HG03196 (cell line): Measurements from ENCODE around the gene ALK.

ENCODE experiments used
- ATAC-seq: cut with Tn5 transposase; IDR thresholded peaks from one replicate; pipeline ENCODE4 v1.9.1; 2021; ENCODE audit not compliant: unreplicated experiment

Gene ALK

DNA sequence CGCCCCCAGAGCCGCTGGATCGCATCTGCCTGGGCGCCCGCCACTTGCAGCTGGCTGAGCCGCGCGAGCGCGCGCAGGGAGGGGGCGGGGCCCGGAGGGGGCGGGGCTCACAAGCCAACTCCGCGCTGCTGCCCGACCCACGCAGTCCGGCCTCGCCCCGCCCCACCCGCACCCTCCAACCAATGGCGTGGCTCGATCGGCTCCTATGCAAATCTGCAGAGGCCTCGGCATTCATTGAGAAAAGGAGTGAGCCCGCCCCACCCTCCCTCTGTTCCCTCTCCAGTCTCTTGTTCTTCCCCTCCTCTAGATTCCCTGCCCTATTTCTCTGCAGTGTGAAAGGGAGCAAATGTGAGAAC lies at the start of gene ALK:
ALK (minus strand) TSS at position 27 of the 356 bp plus-strand sequence. CDS start 927 bp downstream, outside the sequence.
- ATAC-seq, result no peak

DNA sequence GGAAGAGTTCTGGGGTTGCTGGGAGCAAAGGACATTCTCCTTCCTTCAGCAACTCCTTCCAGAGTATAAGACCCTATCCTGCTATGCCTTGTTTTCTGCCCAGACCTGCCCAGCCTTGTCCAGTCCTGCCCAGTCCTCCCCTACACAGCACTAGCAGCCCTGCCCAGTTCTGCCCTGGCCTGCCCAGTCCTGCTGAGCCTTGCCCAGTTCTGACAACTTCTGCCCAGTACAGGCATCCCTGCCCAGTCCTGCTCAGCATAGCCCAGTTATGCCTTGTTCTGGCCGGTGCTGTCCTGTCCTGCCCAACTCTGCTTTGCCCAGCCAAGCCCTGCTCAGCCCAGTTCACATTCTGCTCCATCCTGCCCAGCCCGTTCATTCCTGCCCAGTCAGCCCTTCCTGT lies 44.9 kb upstream of the ALK start:
- no peak for ATAC-seq

DNA sequence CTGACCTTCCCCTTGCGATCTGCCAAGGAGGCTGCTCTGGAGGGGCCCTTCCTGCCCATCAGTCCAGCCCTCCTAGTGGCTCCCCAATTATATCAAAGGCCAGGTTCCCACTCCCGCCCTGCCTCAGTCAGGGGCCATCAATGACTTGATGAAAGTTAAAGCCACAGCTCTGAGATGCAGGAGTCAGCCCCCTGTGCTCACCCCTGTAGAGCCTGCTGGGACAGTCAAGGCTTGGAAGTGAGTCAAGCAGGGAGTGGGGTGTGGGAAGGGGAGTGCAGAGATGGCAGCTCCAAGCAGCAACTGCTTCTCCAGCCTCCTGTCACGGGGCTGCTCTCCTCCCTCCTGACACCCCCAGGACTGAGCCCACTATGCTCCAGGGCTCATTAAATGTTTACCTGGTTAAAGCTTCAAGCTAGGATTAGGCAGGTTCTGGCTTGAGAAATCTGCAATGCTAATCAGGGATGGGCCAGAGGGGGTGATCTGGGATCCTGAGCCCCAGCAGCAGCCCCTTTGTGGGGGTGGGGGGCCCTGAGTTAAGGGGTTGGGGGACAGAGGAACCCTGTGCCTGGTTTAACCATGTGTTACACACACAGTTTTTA lies 42.7 kb upstream of the ALK start:
- no peak for ATAC-seq

DNA sequence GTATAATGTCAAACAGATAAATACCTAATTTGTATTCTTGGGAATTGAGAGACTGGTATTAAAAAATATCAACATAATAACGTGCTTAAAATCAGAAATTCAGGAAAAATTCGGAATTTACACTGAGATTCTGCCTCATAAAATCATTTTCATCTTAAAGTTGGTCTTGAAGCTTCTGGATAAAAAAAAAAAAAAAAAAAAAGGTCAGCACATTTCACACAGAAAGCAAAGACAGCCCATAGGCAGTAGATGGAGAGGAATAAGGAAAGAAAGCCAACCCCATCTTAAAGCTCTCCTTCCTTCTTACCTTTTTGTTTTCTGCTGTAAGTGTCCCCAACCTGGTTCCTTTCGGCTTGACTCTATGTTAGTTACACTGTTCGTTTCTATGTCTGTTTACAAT lies 41.5 kb upstream of the ALK start:
- no peak for ATAC-seq

DNA sequence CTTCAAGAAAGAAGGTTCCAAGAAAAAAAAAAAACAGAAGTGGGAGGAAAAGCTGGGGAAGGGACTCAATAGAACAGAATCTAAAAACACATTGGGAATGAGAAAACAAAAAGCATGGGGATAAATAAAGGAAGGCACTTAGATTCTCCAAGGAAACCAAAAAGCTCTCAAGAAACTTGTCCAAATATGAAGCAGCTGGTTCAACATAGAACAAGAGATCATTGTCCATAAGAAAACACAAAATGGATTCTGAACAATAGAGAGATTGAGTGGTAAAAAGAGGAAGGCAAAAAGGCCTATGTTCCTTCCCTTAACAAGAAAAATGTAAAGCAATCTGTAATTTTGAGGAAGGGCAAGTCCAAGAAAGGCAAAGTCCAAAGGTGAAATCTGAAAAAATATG lies 32.9 kb upstream of the ALK start:
- no peak for ATAC-seq

DNA sequence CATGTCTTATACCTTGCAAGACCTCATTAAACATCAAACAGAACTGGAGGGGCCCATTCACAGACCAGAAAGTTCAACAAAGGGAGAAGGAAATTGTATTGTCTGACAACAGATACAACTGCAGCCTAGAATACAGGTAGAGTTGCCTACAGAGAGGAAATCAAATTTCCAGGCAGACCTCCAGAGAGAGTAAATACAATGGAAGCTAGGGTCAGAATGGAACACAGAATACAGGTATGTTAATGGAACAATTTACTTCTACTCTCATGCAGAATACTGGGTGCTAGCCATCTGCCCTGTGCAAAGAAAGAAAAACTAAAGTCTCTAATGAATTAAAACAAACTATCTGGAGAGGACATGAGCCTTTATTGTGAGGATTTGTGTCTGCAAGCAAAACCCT lies 31.6 kb upstream of the ALK start:
- no peak for ATAC-seq

DNA sequence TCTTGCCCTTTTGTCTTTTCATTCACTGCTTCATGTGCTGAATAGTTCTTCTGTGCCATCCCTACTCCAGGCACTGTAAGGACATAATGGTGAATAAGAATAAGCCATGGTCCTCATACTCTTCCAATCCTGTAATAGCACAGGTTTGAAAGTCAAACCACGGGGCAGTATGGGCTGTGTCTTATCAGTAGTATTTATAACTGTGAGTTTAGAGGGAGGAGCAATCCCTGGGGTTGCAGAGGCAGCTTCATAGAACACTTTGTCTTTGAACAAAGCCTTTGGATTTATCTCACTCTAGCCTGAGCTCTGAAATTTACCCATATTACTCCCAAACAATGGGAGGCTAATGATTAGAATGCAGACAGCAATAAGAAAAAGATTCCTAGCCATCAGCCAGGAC lies 30.2 kb upstream of the ALK start:
- ATAC-seq, result no peak

DNA sequence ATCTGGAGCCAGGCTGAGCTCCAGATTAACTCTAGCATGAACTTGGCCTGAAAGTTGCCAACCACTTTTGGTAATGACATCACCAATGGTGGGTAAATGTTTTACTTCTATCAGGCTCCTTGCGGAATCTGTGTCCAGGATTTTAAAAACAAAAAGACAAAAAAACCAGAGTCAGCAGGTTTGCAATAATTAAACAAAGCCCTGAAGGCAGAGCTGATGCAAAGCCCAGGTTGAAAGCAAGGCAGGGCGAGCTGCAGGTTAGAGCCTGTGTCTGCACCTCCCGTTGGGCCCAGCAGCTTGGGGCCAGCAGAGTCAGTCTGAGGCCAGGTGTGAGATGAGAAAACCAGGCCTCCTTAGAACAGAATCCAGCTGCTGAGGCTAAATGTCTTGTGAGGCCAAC lies 29.1 kb upstream of the ALK start:
- no peak for ATAC-seq

DNA sequence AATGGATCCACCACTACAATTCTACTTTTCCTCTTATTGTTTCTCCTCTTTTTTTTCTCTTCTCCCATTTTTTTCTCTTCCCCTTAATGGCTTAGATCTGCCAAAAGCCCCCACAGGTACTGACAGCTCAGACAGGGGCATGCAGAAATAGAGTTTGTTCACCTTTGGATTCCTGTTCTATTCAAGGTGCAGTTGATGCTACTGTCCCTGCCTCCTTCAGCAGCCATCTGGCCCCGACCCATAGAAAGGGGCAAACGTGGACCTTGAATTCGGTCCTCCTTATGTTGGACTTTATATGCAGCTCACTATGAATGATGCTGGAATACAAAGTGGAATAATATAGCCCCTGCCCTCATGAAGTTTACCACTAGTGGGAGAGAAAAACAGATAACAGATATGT lies 27.7 kb upstream of the ALK start:
- no peak for ATAC-seq

DNA sequence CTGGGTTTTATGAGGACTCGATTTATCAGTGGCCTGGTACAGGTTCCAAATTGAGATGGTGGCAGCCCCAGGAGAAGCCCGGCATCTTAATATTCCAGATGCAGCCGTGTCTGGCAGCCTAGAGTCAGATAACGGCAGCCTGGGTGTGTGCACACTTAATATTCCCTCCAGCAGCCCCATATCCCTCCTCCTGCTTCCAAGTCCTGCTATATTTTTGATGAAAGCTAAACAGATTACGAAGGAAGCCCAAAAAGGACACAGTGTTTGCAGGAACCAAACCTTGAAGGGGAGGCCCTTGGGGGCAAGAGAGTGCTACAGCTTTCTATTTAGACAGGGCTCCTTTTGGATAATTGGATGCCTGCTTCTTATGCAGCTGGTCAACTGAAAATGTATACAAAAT lies 25.1 kb upstream of the ALK start:
- ATAC-seq, result no peak

DNA sequence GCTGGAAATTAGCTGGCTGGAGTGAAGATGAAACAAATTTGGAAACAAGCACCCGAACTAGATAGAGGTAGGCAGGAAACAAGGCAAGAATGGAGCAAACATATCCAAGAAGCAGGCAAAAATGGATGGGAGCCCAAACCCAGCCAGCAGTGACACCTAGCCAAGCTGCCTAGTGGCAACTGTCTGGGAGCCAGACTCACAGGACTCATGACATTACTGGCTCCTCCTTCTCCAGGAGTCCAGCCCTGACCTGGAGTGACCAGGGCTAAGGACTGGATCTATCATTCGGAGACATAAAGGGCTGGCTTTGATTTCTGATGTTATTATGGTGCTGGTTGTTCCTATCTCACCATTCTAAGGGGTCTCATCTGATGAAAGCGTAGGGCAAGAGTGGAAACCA lies 21.3 kb upstream of the ALK start:
- no peak for ATAC-seq

DNA sequence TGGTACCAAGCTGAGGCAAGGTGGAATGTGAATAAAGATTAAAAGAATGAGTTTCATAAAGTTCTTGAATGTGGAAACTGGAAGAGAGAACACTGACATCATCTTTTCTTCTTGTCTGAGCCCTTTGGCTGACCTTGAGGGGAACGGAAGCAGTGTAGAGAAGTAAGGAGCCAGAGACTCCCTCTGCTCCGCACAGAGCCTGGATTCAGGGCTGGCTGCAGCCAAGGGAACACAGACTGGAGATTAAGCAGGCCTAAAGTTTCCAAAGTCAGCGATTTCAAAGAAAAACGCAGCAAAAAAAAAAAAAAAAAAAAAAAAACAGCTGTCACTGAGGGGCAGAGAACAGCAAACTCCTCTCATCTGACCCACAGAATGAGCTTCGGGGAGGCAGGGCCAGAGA lies 19.3 kb upstream of the ALK start:
- ATAC-seq, result no peak

DNA sequence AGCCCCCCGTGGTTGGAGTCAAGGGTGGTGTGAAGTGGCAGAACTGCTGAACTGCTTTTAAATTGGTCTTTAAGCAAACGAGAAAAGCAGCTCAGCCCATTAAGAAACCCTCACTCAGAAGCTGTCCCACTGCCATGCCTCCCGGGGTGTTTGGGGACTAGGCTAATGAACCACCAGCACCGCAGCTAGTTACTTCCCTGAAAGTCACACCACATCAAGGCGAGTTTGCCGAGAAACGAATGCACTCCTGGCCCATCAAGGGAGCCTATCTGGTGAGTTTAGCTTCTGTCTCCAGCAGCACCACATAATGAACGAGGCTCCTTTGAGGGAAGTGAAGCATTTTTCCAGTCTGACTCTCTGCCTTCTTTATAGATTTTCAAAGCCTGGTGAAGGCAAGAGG lies 14.6 kb upstream of the ALK start:
- ATAC-seq, result no peak

DNA sequence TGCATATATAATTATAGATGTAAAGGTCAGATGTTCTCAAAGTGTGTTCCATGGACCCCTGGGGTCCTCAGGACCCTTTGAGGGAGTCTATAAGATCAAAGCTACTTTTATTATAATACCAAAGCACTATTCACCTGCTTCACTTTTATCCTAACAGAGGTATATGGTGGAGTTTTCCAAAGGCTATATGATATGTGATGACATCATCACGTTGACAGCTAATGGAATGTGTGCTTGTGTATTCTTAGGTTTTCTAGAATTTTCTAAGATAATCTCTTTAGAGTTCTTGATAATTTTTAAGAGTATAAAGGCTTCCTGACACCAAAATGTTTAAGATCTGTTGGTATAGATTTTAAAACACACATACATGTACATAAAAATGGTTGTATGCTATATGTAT lies 10.4 kb upstream of the ALK start:
- no peak for ATAC-seq

DNA sequence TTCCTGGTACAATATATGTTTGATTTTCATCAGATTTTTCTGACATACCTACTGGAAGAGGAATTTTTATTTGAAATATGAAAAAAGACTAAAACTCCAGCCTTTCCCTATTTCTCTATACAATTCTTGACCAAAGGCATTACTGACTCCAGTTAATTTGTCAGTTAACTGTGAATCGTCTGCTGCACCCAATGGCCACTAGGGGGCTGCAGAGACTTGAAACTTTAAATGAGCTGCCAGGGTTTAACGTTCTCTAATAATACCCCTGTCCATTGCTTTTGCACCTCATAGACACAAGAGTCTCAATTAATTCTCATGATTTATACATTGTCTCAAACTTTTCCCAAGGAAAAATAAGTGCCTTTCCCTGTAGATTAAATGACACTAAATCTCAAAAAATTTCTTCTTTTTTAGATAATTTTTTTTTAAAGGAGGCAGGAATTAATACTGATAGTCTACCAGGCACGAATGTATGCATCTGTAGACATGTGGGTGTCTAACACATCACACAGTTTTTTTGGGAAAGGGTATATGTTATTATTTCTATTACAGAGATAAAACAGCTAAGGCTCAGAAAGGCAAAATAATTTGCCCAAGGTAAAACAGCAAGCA lies 1.8 kb upstream of the ALK start:
- no peak for ATAC-seq

DNA sequence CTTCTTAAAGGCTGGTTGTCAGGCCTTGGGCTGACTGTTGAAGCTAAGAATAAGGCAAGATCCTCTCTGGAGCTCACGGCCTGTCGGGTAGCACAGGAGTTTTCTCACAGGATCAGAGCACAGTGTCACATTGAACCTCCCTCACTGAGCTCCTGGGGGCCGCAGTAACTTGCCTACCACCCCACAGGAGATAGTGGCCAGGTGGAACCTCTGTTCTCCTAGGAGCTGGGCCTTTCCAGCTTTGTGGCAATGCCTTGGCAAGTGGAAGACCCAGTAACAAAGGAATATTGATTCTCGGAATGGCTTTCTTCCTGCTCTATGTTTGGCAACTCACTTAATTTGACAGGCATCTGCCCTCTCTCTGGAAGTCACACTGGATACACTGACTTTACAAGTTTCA lies 1.2 kb upstream of the ALK start:
- no peak for ATAC-seq

DNA sequence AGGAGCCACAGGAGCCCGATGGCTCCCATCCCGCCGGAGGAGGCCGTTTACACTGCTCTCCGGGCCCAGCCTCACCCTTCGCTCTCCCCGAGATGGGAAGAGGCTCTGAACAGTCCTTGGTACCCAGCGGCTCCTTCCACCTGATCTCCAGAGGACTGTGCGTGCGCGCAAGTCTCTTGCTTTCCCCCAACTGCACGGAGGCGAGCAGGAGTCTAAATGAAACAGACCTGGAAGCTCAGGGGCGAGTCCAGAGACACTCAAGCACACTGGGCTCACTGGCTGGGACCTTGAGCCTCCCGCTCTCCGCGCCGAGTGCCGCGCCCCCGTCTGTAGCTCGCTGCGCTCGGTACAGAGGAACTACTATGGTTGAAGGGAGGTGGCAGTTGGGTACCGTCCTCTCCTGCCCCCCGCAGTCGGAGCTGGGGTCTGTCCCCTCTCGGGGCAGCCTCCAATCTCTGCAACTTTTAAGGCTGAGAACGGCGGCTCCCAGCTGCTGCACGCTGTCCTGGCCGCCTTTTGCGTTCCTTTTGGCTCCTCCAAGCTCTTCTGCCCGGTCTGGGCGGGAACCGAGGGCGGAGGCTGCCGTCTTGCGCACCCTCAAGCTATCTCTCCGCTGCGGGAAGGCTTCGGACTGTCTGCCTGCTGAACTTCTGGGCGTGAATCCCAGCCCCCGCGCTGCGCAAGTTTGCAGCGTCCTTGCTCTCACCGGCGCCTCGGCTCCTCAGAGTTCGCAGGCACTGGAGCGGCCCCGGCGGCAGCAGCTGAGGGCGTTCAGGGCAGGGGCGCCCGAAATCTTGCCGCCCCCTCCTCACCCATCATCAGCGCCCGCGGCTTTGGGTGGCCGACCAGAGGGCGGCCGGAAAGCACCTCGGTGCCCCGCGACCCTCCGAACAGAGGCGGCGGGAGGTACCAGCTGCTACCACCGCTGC lies 491 bp downstream of the ALK start:
- no peak for ATAC-seq

DNA sequence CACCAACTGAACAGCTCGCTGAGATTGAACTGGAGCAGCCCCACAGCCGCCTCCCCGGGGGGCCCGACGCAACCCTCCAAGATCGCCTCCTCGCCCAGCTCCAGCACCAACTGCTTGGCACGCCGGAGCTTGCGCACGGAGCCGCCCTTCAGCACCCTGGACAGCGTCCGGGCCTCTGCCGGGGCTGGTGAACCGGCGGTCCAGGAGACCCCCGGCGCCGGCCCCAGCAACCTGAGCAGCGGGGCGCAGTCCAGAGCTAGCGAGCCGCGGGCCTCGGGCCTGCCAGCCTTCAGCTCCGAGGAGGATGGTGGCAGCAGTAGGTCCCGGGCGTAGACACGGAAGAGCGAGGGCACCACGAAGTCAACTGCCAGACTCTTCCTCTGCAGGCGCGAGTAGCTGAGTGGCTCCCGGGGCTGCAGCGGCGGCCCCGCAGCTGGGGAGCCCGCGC lies 1.2 kb downstream of the ALK start:
- ATAC-seq, result no peak

DNA sequence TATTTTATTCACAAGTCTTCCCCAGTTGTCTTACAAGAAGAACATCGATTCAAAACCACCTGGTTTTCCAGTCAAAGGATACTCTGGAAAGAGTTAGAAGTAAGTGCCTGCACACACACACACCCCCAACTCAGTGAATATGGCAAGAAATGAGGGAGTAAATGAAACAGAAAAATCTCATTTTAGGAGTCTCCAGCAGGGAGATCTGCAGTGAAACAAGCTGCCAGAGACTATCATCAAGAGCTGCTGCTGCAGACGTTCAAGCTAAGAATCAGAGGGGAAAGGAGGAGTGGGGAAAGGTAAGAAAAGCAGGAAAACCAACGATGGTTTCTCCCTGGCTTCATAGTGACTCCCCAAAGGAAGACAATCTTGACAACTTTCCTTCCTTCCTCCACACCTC lies 2.4 kb downstream of the ALK start:
- ATAC-seq, result no peak

DNA sequence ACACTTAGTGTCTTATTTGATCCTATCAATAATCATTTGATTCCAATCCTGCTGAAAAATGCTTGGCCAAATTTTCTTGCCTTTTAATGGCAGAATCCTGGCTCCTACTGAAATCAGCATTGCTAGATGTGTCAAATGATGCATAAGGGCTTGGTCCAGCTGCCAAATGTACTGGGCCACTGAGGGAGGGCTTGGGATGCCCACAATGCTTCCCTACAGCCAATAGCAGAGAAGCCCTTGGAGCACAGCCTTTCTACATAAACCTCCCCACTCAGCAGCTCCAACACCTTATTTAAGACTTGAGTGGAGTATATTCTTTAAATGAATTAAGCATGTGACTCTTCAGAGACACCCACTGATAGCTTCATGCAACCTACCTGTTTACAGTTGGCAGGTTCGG lies 3.6 kb downstream of the ALK start:
- ATAC-seq, result no peak

DNA sequence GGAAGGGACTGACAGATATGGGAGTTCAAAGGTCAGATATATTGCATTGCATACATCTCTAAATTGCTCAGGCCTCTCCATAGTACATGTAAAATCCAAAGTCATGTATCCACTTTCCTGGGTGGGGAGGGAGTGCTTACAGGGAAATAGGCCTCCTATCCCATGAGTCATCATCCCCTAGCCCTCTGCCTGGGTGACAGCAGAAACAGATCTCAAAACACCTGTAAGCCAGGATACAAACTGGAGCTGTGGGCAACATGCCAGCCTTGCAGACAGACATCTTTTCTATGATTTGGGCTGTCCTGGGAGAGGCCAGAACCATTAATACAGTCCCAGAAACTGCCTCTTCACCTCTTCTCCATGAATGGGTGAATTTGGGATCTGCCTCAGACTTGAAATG lies 4.8 kb downstream of the ALK start:
- ATAC-seq, result no peak

DNA sequence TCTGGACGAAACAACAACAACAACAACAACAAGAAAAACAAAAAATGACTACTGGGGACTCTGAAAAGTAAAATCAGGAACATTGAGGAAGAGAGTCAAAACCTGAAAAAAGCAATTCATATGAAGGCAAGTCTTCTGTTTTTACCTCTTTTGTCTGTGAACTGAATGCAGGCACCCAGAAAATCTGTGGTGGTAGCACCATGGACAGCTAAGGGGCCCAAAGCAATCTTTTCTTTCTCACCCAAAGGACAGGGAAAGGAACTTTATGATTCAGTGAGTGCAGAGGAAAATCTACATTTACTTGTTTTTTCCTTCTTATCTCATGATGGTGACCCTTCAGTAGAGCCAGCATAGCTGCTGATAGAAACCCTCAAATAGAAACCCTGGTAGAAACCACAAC lies 10.4 kb downstream of the ALK start:
- no peak for ATAC-seq
